IMR-90 (cell line): ENCODE results near the gene FBXW8.

Source experiments
- POLR2A ChIP-seq: IDR thresholded peaks from 2 replicates; pipeline ENCODE4 v1.6.1; 2012; ENCODE audit warnings: mild to moderate bottlenecking, low read depth, low read length
- RCOR1 ChIP-seq: IDR thresholded peaks from 2 replicates; pipeline ENCODE4 v1.6.1; 2012; ENCODE audit warnings: mild to moderate bottlenecking, low read length, improper control_type of control experiment; ENCODE audit not compliant: insufficient replicate concordance
- TF ChIP-seq, protein P1 (sequence below): conservative IDR thresholded peaks from 2 replicates; pipeline ENCODE4 v1.5.1; 2012; ENCODE audit warnings: mild to moderate bottlenecking, low read depth, low read length, improper control_type of control experiment

- TF ChIP-seq, protein P1, sequence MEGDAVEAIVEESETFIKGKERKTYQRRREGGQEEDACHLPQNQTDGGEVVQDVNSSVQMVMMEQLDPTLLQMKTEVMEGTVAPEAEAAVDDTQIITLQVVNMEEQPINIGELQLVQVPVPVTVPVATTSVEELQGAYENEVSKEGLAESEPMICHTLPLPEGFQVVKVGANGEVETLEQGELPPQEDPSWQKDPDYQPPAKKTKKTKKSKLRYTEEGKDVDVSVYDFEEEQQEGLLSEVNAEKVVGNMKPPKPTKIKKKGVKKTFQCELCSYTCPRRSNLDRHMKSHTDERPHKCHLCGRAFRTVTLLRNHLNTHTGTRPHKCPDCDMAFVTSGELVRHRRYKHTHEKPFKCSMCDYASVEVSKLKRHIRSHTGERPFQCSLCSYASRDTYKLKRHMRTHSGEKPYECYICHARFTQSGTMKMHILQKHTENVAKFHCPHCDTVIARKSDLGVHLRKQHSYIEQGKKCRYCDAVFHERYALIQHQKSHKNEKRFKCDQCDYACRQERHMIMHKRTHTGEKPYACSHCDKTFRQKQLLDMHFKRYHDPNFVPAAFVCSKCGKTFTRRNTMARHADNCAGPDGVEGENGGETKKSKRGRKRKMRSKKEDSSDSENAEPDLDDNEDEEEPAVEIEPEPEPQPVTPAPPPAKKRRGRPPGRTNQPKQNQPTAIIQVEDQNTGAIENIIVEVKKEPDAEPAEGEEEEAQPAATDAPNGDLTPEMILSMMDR = no peak
- no peak for TF ChIP-seq RCOR1
- TF ChIP-seq POLR2A = no peak
These were observed 19.7 kb upstream of the FBXW8 start for GRCh38 chr12:116891019-116891418.
